Mesendoderm (in vitro differentiated cells): Measurements from ENCODE around the gene GRIK4.
A peak's percentile ranks its signal among the peaks of the same experiment; 100 is the strongest.

Source experiments
- DNase-seq: peaks from one replicate; pipeline ENCODE4 v3.0.0; 2013
- H2AK5ac ChIP-seq: 2 replicates; pipeline ENCODE4 v1.6.1; 2013; ENCODE audit warnings: low read length, inconsistent platforms
- H2BK120ac ChIP-seq: 2 replicates; pipeline ENCODE4 v1.6.1; 2013; ENCODE audit warnings: low read depth, mild to moderate bottlenecking, low read length, moderate library complexity, mixed read lengths
- H2BK15ac ChIP-seq: replicated peaks from 2 replicates; pipeline ENCODE4 v1.6.1; 2013; ENCODE audit warnings: low read depth, mild to moderate bottlenecking, moderate library complexity
- H2BK5ac ChIP-seq: 2 replicates; pipeline ENCODE4 v1.6.1; 2013; ENCODE audit warnings: low read length, inconsistent platforms
- H3K18ac ChIP-seq: 2 replicates; pipeline ENCODE4 v1.6.1; 2013; ENCODE audit warnings: mild to moderate bottlenecking, low read length, mixed read lengths
- H3K23ac ChIP-seq: one replicate; pipeline ENCODE4 v1.6.1; 2013; ENCODE audit warnings: low read length
- H3K27ac ChIP-seq: 2 replicates; pipeline ENCODE4 v1.5.1; 2013; ENCODE audit warnings: low read depth, mild to moderate bottlenecking, inconsistent platforms, low read length, moderate library complexity
- H3K27me3 ChIP-seq: 2 replicates; pipeline ENCODE4 v1.6.1; 2013; ENCODE audit warnings: low read length, control low read depth, mild to moderate bottlenecking, inconsistent platforms; ENCODE audit not compliant: insufficient read depth, poor library complexity
- H3K36me3 ChIP-seq: 2 replicates; pipeline ENCODE4 v1.6.1; 2013; ENCODE audit warnings: low read length, inconsistent platforms; ENCODE audit not compliant: control insufficient read depth, insufficient read depth
- H3K4ac ChIP-seq: one replicate; pipeline ENCODE4 v1.6.1; 2013; ENCODE audit warnings: low read depth, mild to moderate bottlenecking, low read length, moderate library complexity
- H3K4me1 ChIP-seq: 2 replicates; pipeline ENCODE4 v1.6.1; 2013; ENCODE audit warnings: low read depth, low read length, inconsistent platforms; ENCODE audit not compliant: control insufficient read depth
- H3K4me2 ChIP-seq: 2 replicates; pipeline ENCODE4 v1.6.1; 2013; ENCODE audit warnings: low read length
- H3K4me3 ChIP-seq: 2 replicates; pipeline ENCODE4 v1.5.1; 2013; ENCODE audit warnings: mild to moderate bottlenecking, low read length
- H3K56ac ChIP-seq: one replicate; pipeline ENCODE4 v1.6.1; 2013; ENCODE audit warnings: low read length
- H3K79me1 ChIP-seq: 2 replicates; pipeline ENCODE4 v1.6.1; 2013; ENCODE audit warnings: low read length, inconsistent platforms
- H3K79me2 ChIP-seq: 2 replicates; pipeline ENCODE4 v1.6.1; 2013; ENCODE audit warnings: mild to moderate bottlenecking, low read length; ENCODE audit not compliant: control insufficient read depth, insufficient read depth
- H3K9ac ChIP-seq: 2 replicates; pipeline ENCODE4 v1.6.1; 2013; ENCODE audit warnings: low read length, inconsistent platforms
- H4K5ac ChIP-seq: one replicate; pipeline ENCODE4 v1.6.1; 2013; ENCODE audit warnings: low read length
- H4K8ac ChIP-seq: one replicate; pipeline ENCODE4 v1.6.1; 2013; ENCODE audit warnings: low read depth, mild to moderate bottlenecking, control low read depth, low read length, moderate library complexity
- WGBS: extraction: QIAGEN DNeasy Blood & Tissue Kit; methylation state at CpG from one replicate; pipeline ENCODE4 v1.1.7; 2013; ENCODE audit warnings: low lambda C conversion rate, missing lambda C conversion rate; ENCODE audit not compliant: insufficient coverage; ENCODE audit errors: extremely low coverage; 5-methylcytosine and 5-hydroxymethylcytosine counted together

The GRIK4 gene

GRCh38 chr11:120511820-120512738 lies 531 bp downstream of the GRIK4 start:
- no CpG with 5 or more reads among the region's 73 CpGs for WGBS
- no peak overlapping the region for H2BK15ac ChIP-seq
- no peak overlapping the region for H4K5ac ChIP-seq
- H3K9ac ChIP-seq: peak overlapping the region; percentile 49
- no peak overlapping the region for H3K18ac ChIP-seq
- H3K79me1 ChIP-seq: no peaks in the 10 kb centered on the region
- no peak for DNase-seq
- no peaks in the 10 kb centered on the region for H3K79me2 ChIP-seq
- H3K36me3 ChIP-seq: no peaks in the 10 kb centered on the region
- H3K27ac ChIP-seq: no peak overlapping the region
- H3K4me2 ChIP-seq: peak overlapping the region; percentile 78
- H3K27me3 ChIP-seq: no peaks in the 10 kb centered on the region
- H2AK5ac ChIP-seq: no peak overlapping the region
- no peak overlapping the region for H2BK5ac ChIP-seq
- H4K8ac ChIP-seq: no peak overlapping the region
- no peak overlapping the region for H3K4ac ChIP-seq
- H3K23ac ChIP-seq: no peak overlapping the region
- H3K4me1 ChIP-seq: no peaks in the 10 kb centered on the region
- no peak overlapping the region for H2BK120ac ChIP-seq
- peak overlapping the region; percentile 67 for H3K56ac ChIP-seq
- H3K4me3 ChIP-seq: no peak overlapping the region

- Histone ChIP-seq H2BK15ac (no peak overlapping the region), H3K79me2 (no peaks in the 10 kb centered on the region), H3K18ac (no peak overlapping the region), H2AK5ac (no peak overlapping the region), H4K8ac (no peak overlapping the region), H2BK5ac (no peak overlapping the region), H4K5ac (no peak overlapping the region), H3K9ac (no peak overlapping the region), H3K4me3 (no peak overlapping the region), H3K4me2 (no peak overlapping the region), H3K4me1 (peaks cover 2% of the 10 kb centered on the region), H3K79me1 (no peaks in the 10 kb centered on the region), H3K4ac (no peak overlapping the region), H3K36me3 (no peaks in the 10 kb centered on the region), H2BK120ac (no peak overlapping the region), H3K27me3 (no peaks in the 10 kb centered on the region), H3K56ac (no peak overlapping the region), H3K23ac (no peak overlapping the region), H3K27ac (no peak overlapping the region)
- WGBS: no CpG with 5 or more reads among the region's 22 CpGs
- DNase-seq: no peak
Observed at GRCh38 chr11:120512739-120513435, 1.3 kb downstream of the GRIK4 start.

GRCh38 chr11:120513436-120514315 lies 2.1 kb downstream of the GRIK4 start:
- Histone ChIP-seq H3K4ac (no peak overlapping the region), H4K5ac (no peak overlapping the region), H2BK120ac (no peak overlapping the region), H3K36me3 (no peaks in the 10 kb centered on the region), H3K79me2 (no peaks in the 10 kb centered on the region), H2BK15ac (no peak overlapping the region), H3K79me1 (no peaks in the 10 kb centered on the region), H3K4me2 (no peak overlapping the region), H3K27me3 (no peaks in the 10 kb centered on the region), H3K27ac (no peak overlapping the region), H2AK5ac (no peak overlapping the region), H3K4me1 (peaks cover 2% of the 10 kb centered on the region), H3K56ac (no peak overlapping the region), H3K9ac (no peak overlapping the region), H3K4me3 (no peak overlapping the region), H2BK5ac (no peak overlapping the region), H3K18ac (no peak overlapping the region), H4K8ac (no peak overlapping the region), H3K23ac (no peak overlapping the region)
- WGBS: no CpG with 5 or more reads among the region's 19 CpGs
- DNase-seq: no peak

GRCh38 chr11:120514541-120515121 lies 3.1 kb downstream of the GRIK4 start:
- H3K27me3 ChIP-seq: no peaks in the 10 kb centered on the region
- no CpG with 5 or more reads among the region's 14 CpGs for WGBS
- H3K4me1 ChIP-seq: peaks cover 2% of the 10 kb centered on the region

GRCh38 chr11:120515186-120515723 lies 3.7 kb downstream of the GRIK4 start:
- Histone ChIP-seq H3K79me2 (no peaks in the 10 kb centered on the region), H3K36me3 (no peaks in the 10 kb centered on the region), H3K23ac (no peak overlapping the region), H3K27ac (no peak overlapping the region), H3K27me3 (no peaks in the 10 kb centered on the region), H3K56ac (no peak overlapping the region), H3K4me3 (no peak overlapping the region), H2BK120ac (no peak overlapping the region), H3K4me2 (no peak overlapping the region), H2AK5ac (no peak overlapping the region), H4K8ac (no peak overlapping the region), H3K9ac (no peak overlapping the region), H3K79me1 (no peaks in the 10 kb centered on the region), H2BK15ac (no peak overlapping the region), H3K4ac (no peak overlapping the region), H3K4me1 (peaks cover 2% of the 10 kb centered on the region), H3K18ac (no peak overlapping the region), H4K5ac (no peak overlapping the region), H2BK5ac (no peak overlapping the region)
- no CpG with 5 or more reads among the region's 7 CpGs for WGBS
- no peak for DNase-seq

More at GRCh38 chr11:120514541-120515121, 3.1 kb downstream of the GRIK4 start:
- Histone ChIP-seq H2BK5ac (no peak overlapping the region), H2AK5ac (no peak overlapping the region), H3K18ac (no peak overlapping the region), H3K79me2 (no peaks in the 10 kb centered on the region), H3K23ac (no peak overlapping the region), H3K27ac (no peak overlapping the region), H3K4me3 (no peak overlapping the region), H2BK120ac (no peak overlapping the region), H3K56ac (no peak overlapping the region), H2BK15ac (no peak overlapping the region), H4K8ac (no peak overlapping the region), H3K4ac (no peak overlapping the region), H3K36me3 (no peaks in the 10 kb centered on the region), H3K9ac (no peak overlapping the region), H3K79me1 (no peaks in the 10 kb centered on the region), H3K4me2 (no peak overlapping the region), H4K5ac (no peak overlapping the region)
- no peak for DNase-seq
